GM12878 (cell line): Measurements from ENCODE around the gene HDAC3.

Source experiments
- CBFB ChIP-seq: IDR thresholded peaks from 2 replicates; pipeline ENCODE4 v1.6.1; 2016; ENCODE audit warnings: antibody characterized with exemption, low read depth
- CTCF ChIP-seq, 3 experiments: IDR thresholded peaks in 2 of 3; conservative IDR thresholded peaks in 1 of 3; 2 replicates each; pipeline ENCODE4 v1.5.1; 2011; ENCODE audit warnings: low read depth in 3 of 3, low read length in 3 of 3, mild to moderate bottlenecking in 3 of 3, control low read depth in 2 of 3, moderate library complexity in 2 of 3, inconsistent platforms in 1 of 3, mixed read lengths in 1 of 3; ENCODE audit not compliant: control insufficient read depth in 2 of 3, insufficient read depth in 1 of 3; ENCODE audit errors: extremely low read depth in 1 of 3
- EGR1 ChIP-seq, 2 experiments: IDR thresholded peaks; 1 replicate in 1 of 2; 2 replicates in 1 of 2; pipeline ENCODE4 v1.6.1; 2011 to 2012; ENCODE audit warnings: low read depth in 2 of 2, low read length in 2 of 2, borderline replicate concordance in 1 of 2, mild to moderate bottlenecking in 1 of 2, moderate library complexity in 1 of 2
- EZH2 ChIP-seq: IDR thresholded peaks from 2 replicates; pipeline ENCODE4 v1.6.1; 2012; ENCODE audit warnings: low read depth, mild to moderate bottlenecking, control low read depth, inconsistent platforms, low read length, borderline replicate concordance; ENCODE audit not compliant: control insufficient read depth
- JUND ChIP-seq: IDR thresholded peaks from 2 replicates; pipeline ENCODE4 v1.6.1; 2012; ENCODE audit warnings: low read depth, mild to moderate bottlenecking, low read length, improper control_type of control experiment, moderate library complexity
- MAX ChIP-seq: IDR thresholded peaks from 2 replicates; pipeline ENCODE4 v1.6.1; 2012; ENCODE audit warnings: low read depth, low read length, improper control_type of control experiment
- MYC ChIP-seq: IDR thresholded peaks from 2 replicates; pipeline ENCODE4 v1.6.1; 2011; ENCODE audit warnings: mild to moderate bottlenecking, low read length, moderate library complexity, inconsistent platforms; ENCODE audit not compliant: insufficient read depth, insufficient replicate concordance, insufficient read length, severe bottlenecking
- NBN ChIP-seq: fragments of 450-650 bp; IDR thresholded peaks from 2 replicates; pipeline ENCODE4 v1.6.1; 2016
- PAX5 ChIP-seq: IDR thresholded peaks from 2 replicates; pipeline ENCODE4 v1.6.1; 2011; ENCODE audit warnings: low read depth, low read length, borderline replicate concordance
- PML ChIP-seq: IDR thresholded peaks from 2 replicates; pipeline ENCODE4 v1.6.1; 2012; ENCODE audit warnings: low read length, inconsistent platforms
- POLR2A ChIP-seq: IDR thresholded peaks from 2 replicates; pipeline ENCODE4 v1.6.1; 2011; ENCODE audit warnings: low read depth, mild to moderate bottlenecking, low read length
- TF ChIP-seq, protein P1 (sequence below): fragments of 450-650 bp; IDR thresholded peaks from 2 replicates; pipeline ENCODE4 v1.6.1; 2017; ENCODE audit warnings: mild to moderate bottlenecking, moderate library complexity

- TF ChIP-seq CTCF (IDR thresholded peaks at IDR 0.05 in 2 of 3, conservative IDR thresholded peaks at IDR 0.05 in 1 of 3; ENCODE audit: control insufficient read depth in 2 of 3, extremely low read depth in 1 of 3, insufficient read depth in 1 of 3, low read depth in 3 of 3, low read length in 3 of 3) (no peak), EZH2 (no peak), PML (no peak), CBFB (no peak), MAX (no peak), JUND (no peak), POLR2A (no peak), MYC (no peak), EGR1 (IDR thresholded peaks at IDR 0.05; ENCODE audit: borderline replicate concordance in 1 of 2, low read depth in 2 of 2, low read length in 2 of 2) (no peak), PAX5 (no peak), NBN (no peak)
- TF ChIP-seq, protein P1, sequence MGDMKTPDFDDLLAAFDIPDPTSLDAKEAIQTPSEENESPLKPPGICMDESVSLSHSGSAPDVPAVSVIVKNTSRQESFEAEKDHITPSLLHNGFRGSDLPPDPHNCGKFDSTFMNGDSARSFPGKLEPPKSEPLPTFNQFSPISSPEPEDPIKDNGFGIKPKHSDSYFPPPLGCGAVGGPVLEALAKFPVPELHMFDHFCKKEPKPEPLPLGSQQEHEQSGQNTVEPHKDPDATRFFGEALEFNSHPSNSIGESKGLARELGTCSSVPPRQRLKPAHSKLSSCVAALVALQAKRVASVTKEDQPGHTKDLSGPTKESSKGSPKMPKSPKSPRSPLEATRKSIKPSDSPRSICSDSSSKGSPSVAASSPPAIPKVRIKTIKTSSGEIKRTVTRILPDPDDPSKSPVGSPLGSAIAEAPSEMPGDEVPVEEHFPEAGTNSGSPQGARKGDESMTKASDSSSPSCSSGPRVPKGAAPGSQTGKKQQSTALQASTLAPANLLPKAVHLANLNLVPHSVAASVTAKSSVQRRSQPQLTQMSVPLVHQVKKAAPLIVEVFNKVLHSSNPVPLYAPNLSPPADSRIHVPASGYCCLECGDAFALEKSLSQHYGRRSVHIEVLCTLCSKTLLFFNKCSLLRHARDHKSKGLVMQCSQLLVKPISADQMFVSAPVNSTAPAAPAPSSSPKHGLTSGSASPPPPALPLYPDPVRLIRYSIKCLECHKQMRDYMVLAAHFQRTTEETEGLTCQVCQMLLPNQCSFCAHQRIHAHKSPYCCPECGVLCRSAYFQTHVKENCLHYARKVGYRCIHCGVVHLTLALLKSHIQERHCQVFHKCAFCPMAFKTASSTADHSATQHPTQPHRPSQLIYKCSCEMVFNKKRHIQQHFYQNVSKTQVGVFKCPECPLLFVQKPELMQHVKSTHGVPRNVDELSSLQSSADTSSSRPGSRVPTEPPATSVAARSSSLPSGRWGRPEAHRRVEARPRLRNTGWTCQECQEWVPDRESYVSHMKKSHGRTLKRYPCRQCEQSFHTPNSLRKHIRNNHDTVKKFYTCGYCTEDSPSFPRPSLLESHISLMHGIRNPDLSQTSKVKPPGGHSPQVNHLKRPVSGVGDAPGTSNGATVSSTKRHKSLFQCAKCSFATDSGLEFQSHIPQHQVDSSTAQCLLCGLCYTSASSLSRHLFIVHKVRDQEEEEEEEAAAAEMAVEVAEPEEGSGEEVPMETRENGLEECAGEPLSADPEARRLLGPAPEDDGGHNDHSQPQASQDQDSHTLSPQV: no peak
Observed at GRCh38 chr5:141636106-141636412, 590 bp downstream of the HDAC3 start.
